MCF 10A (cell line): ENCODE measurements around the gene REN. TPM values are rescaled to one million over a fixed set of nuclear protein-coding genes. Genes with fewer than 3 reads are reported as not detected.

Experiments
- BruUV-seq: library from RNA; stranded (reverse); fragments of 400-500 nt; replicated peaks from 2 replicates; lab custom pipeline; 2021; lab: Mats Ljungman, UMichigan
- CTCF ChIA-PET: fragments of 300-600 bp; sonication (Branson Sonifier 250); formaldehyde crosslinking; extraction: SDS; loops from one replicate; lab custom pipeline; 2021; ENCODE audit warnings: antibody characterized with exemption, inconsistent platforms; lab: Yijun Ruan, JAX
- POLR2A ChIA-PET: fragments of 300-600, 350-650 bp; sonication (Branson Sonifier 250); formaldehyde crosslinking; extraction: SDS; loops from one replicate; lab custom pipeline; 2020; ENCODE audit warnings: antibody characterized with exemption, inconsistent platforms; lab: Yijun Ruan, JAX
- DNase-seq: peaks from one replicate; pipeline ENCODE4 v3.0.0-alpha.2; 2018; ENCODE audit not compliant: unreplicated experiment
- H3K27ac Mint-ChIP-seq: one replicate; pipeline ENCODE4 v1.8.0; 2022; ENCODE audit warnings: mild to moderate bottlenecking, low read depth, mixed read lengths; ENCODE audit not compliant: unreplicated experiment
- H3K27me3 Mint-ChIP-seq: one replicate; pipeline ENCODE4 v1.8.0; 2022; ENCODE audit warnings: mixed read lengths; ENCODE audit not compliant: insufficient read depth, unreplicated experiment
- H3K36me3 Mint-ChIP-seq: one replicate; pipeline ENCODE4 v1.8.0; 2022; ENCODE audit warnings: mild to moderate bottlenecking, moderate library complexity, mixed read lengths; ENCODE audit not compliant: insufficient read depth, unreplicated experiment
- H3K4me1 Mint-ChIP-seq: one replicate; pipeline ENCODE4 v1.8.0; 2022; ENCODE audit warnings: mixed read lengths; ENCODE audit not compliant: insufficient read depth, unreplicated experiment
- H3K4me3 Mint-ChIP-seq: one replicate; pipeline ENCODE4 v1.8.0; 2022; ENCODE audit warnings: mild to moderate bottlenecking, moderate library complexity, mixed read lengths; ENCODE audit not compliant: unreplicated experiment
- H3K9me3 Mint-ChIP-seq: one replicate; pipeline ENCODE4 v1.8.0; 2022; ENCODE audit warnings: mixed read lengths; ENCODE audit not compliant: unreplicated experiment
- CTCF ChIP-seq: fragments of 200-600 bp; IDR thresholded peaks from one replicate; pipeline ENCODE4 v1.8.0; 2022; ENCODE audit warnings: antibody characterized with exemption, mild to moderate bottlenecking; ENCODE audit not compliant: unreplicated experiment
- intact Hi-C: fragments of 100-400 bp; cut with micrococcal nuclease; formaldehyde crosslinking; loops from 2 replicates; pipeline ENCODE4 v1.14.1; 2022
- total RNA-seq: library from RNA; stranded (reverse); gene quantifications from 2 replicates; pipeline ENCODE4 v1.2.3, GENCODE V29; 2022

The REN gene
- total RNA-seq, 1 experiment from 2014 or later = not detected

GRCh38 chr1:204204944-204205343 lies 38.8 kb upstream of the REN start:
- no peak for TF ChIP-seq CTCF
- ChIA-PET CTCF (interaction anchor here (0.6 to 11.3 kb wide), 19 partner anchors 12 to 344 kb away, joined by 3 to 505 read pairs (median 17); partner anchors contain the start of genes PIK3C2B, REN and SNRPE), POLR2A (interaction anchor here (1.2 to 2.1 kb wide), 4 partner anchors 39 to 304 kb away, joined by 3 to 7 read pairs (median 4); partner anchors contain the start of gene REN)
- Mint-ChIP-seq H3K27me3 (peaks cover 38% of the 10 kb centered on the region), H3K9me3 (no peaks in the 10 kb centered on the region), H3K4me3 (no peak overlapping the region), H3K27ac (no peak overlapping the region), H3K4me1 (no peaks in the 10 kb centered on the region), H3K36me3 (no peaks in the 10 kb centered on the region)
- no peak for DNase-seq
- no TSS peak for BruUV-seq
- intact Hi-C loops = no loop called here

GRCh38 chr1:204203206-204203767 lies 37.1 kb upstream of the REN start:
- intact Hi-C loops = no loop called here
- peaks cover 4% of the 10 kb centered on the region for H3K4me1 Mint-ChIP-seq
- no TSS peak for BruUV-seq
- POLR2A ChIA-PET = no interaction called here
- CTCF ChIA-PET = interaction anchor here (0.7 to 11.3 kb wide), 7 partner anchors 41 to 333 kb away, joined by 3 to 505 read pairs (median 4); partner anchors contain the start of gene REN
- no peaks in the 10 kb centered on the region for H3K36me3 Mint-ChIP-seq
- no peak overlapping the region for H3K27ac Mint-ChIP-seq
- peaks cover 38% of the 10 kb centered on the region for H3K27me3 Mint-ChIP-seq
- no peak for TF ChIP-seq CTCF
- no peaks in the 10 kb centered on the region for H3K9me3 Mint-ChIP-seq
- no peak overlapping the region for H3K4me3 Mint-ChIP-seq
- no peak for DNase-seq

DNA sequence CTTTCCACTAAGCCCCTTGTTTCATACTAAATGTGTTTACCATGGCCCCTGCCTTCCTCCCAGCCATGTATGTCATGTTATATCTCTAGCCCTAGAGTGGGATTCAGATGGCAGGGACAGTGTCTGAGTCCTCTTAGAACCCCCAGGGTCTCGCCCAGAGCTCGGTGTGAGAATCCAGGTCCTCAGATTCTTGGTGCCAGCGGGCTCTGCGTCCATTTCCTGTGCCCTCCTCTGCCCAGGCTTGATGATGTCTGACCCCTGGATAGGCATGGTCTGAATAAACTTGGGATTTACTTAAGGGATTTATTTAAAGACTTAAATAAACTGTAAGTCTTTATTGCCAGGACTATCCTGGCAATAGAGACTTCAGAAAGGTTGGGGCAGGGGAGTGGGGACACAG lies 36.3 kb upstream of the REN start:
- TF ChIP-seq CTCF = no peak
- ChIA-PET POLR2A (no interaction called here), CTCF (interaction anchor here (0.5 to 11.3 kb wide), 6 partner anchors 41 to 1325 kb away, joined by 3 to 505 read pairs (median 4); partner anchors contain the start of gene REN)
- H3K9me3 Mint-ChIP-seq = no peaks in the 10 kb centered on the region
- BruUV-seq = no TSS peak
- no peak for DNase-seq
- H3K36me3 Mint-ChIP-seq = no peaks in the 10 kb centered on the region
- H3K27me3 Mint-ChIP-seq = peaks cover 38% of the 10 kb centered on the region
- no peak overlapping the region for H3K27ac Mint-ChIP-seq
- H3K4me3 Mint-ChIP-seq = no peak overlapping the region
- H3K4me1 Mint-ChIP-seq = peaks cover 6% of the 10 kb centered on the region
- intact Hi-C loops = no loop called here

- intact Hi-C loops = no loop called here
- peaks cover 6% of the 10 kb centered on the region for H3K4me1 Mint-ChIP-seq
- BruUV-seq = no TSS peak
- H3K36me3 Mint-ChIP-seq = no peaks in the 10 kb centered on the region
- no peak for DNase-seq
- CTCF ChIA-PET = interaction anchor here (0.6 to 11.3 kb wide), 4 partner anchors 40 to 171 kb away, joined by 4 to 505 read pairs (median 4); partner anchors contain the start of gene REN
- H3K27me3 Mint-ChIP-seq = peaks cover 30% of the 10 kb centered on the region
- POLR2A ChIA-PET = no interaction called here
- H3K9me3 Mint-ChIP-seq = no peaks in the 10 kb centered on the region
- H3K4me3 Mint-ChIP-seq = no peak overlapping the region
- no peak overlapping the region for H3K27ac Mint-ChIP-seq
- no peak for TF ChIP-seq CTCF
Measured at GRCh38 chr1:204201348-204202040, 35.4 kb upstream of the REN start.
